Stomach (tissue), 9 donors: ENCODE results near the gene CEBPB. TPM values are rescaled to one million over a fixed set of nuclear protein-coding genes. Genes with fewer than 3 reads are reported as not detected.
A peak's percentile ranks its signal among the peaks of the same experiment; 100 is the strongest.

Source experiments
- DNase-seq, 2 donors: peaks; one replicate each; pipeline versions ENCODE4 v3.0.0 to v3.0.0-alpha.2; 2013 to 2019
- H3K27ac ChIP-seq, 5 donors: fragments of 200-600 bp in 4 of 5; sonication (generic) in 4 of 5; one replicate each; pipeline ENCODE4 v1.5.1; 2013 to 2019; ENCODE audit warnings: mild to moderate bottlenecking in 1 of 5, moderate library complexity in 1 of 5
- H3K27me3 ChIP-seq, 3 donors: fragments of 200-600 bp; sonication (generic); one replicate each; pipeline ENCODE4 v1.5.1; 2017 to 2019; ENCODE audit warnings: mixed run types in 1 of 3
- H3K36me3 ChIP-seq, 4 donors: fragments of 200-600 bp; sonication (generic); 1 replicate in 3 of 4; 2 replicates in 1 of 4; pipeline ENCODE4 v1.5.1; 2016 to 2019
- H3K4me1 ChIP-seq, 4 donors: fragments of 200-600 bp; sonication (generic); one replicate each; pipeline ENCODE4 v1.5.1; 2016 to 2019
- H3K4me3 ChIP-seq, 4 donors: fragments of 200-600 bp; sonication (generic) in 3 of 4; one replicate each; pipeline ENCODE4 v1.5.1; 2016 to 2019; ENCODE audit warnings: mild to moderate bottlenecking in 1 of 4
- H3K9me3 ChIP-seq, 4 donors: fragments of 200-600 bp; sonication (generic); one replicate each; pipeline ENCODE4 v1.5.1; 2016 to 2019
- EP300 ChIP-seq: sonication (generic); formaldehyde crosslinking; IDR thresholded peaks from one replicate; pipeline ENCODE4 v1.6.1; 2017; ENCODE audit warnings: antibody characterized with exemption
- POLR2A ChIP-seq, 4 donors: fragments of 450-650 bp; IDR thresholded peaks; one replicate each; pipeline ENCODE4 v1.6.1; 2016; ENCODE audit warnings: antibody characterized with exemption in 4 of 4, control low read depth in 2 of 4, mild to moderate bottlenecking in 1 of 4, moderate library complexity in 1 of 4
- POLR2AphosphoS5 ChIP-seq, 3 donors: sonication (generic); formaldehyde crosslinking; IDR thresholded peaks; one replicate each; pipeline ENCODE4 v1.6.1; 2016; ENCODE audit warnings: antibody characterized with exemption in 3 of 3
- WGBS, 5 donors: extraction: QIAGEN DNeasy Blood & Tissue Kit in 3 of 5; methylation state at CpG; one replicate each; pipeline versions ENCODE4 v1.1.5 to v1.1.7; 2013 to 2018; 5-methylcytosine and 5-hydroxymethylcytosine counted together
- intact Hi-C: fragments of 100-400 bp; cut with DNase I; formaldehyde crosslinking; loops from one replicate; pipeline ENCODE4 v1.15.1; 2023; ENCODE audit warnings: low total_unique reads
- polyA plus RNA-seq, 3 donors: library from polyadenylated mRNA; stranded (reverse); fragments of 200-250 nt; gene quantifications; one replicate each; pipeline ENCODE4 v1.2.3, GENCODE V29; 2013
- total RNA-seq, 5 donors: library from RNA; depleted of rRNA; stranded (reverse); fragments of >200 nt; gene quantifications; one replicate each; pipeline versions ENCODE4 v1.1.0 to v1.2.3, GENCODE V29; 2014 to 2016
- TF ChIP-seq, protein P1 (sequence below), 7 experiments: fragments of 450-650 bp in 4 of 7; fragments of 200-600 bp in 3 of 7; sonication (generic) in 3 of 7; IDR thresholded peaks; one replicate each; pipeline ENCODE4 v1.5.1; 2016 to 2019; ENCODE audit warnings: antibody characterized with exemption in 7 of 7, control low read depth in 2 of 7, mild to moderate bottlenecking in 1 of 7
- donor health status: healthy with polysubstance abuse.
- donor health status: Bipolar disorder and iron deficiency.
- donor health status: healthy.

CEBPB gene
- total and polyA plus RNA-seq, 8 donors: 21.1 to 200 (median 36.5) TPM

- WGBS, 5 donors: 49 to 66% (median 62%) methylated on average over 9 of the region's 9 CpGs
- Histone ChIP-seq H3K4me3 (no peak overlapping the region), H3K27ac (peak overlapping the region; percentile 5 to 90 (median 62)), H3K4me1 (peaks cover 17 to 48% (median 19%) of the 10 kb centered on the region in 4 donors), H3K9me3 (no peaks in the 10 kb centered on the region), H3K27me3 (no peaks in the 10 kb centered on the region), H3K36me3 (no peaks in the 10 kb centered on the region)
- TF ChIP-seq, protein P1, sequence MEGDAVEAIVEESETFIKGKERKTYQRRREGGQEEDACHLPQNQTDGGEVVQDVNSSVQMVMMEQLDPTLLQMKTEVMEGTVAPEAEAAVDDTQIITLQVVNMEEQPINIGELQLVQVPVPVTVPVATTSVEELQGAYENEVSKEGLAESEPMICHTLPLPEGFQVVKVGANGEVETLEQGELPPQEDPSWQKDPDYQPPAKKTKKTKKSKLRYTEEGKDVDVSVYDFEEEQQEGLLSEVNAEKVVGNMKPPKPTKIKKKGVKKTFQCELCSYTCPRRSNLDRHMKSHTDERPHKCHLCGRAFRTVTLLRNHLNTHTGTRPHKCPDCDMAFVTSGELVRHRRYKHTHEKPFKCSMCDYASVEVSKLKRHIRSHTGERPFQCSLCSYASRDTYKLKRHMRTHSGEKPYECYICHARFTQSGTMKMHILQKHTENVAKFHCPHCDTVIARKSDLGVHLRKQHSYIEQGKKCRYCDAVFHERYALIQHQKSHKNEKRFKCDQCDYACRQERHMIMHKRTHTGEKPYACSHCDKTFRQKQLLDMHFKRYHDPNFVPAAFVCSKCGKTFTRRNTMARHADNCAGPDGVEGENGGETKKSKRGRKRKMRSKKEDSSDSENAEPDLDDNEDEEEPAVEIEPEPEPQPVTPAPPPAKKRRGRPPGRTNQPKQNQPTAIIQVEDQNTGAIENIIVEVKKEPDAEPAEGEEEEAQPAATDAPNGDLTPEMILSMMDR (IDR thresholded peaks at IDR 0.05): no peak
- TF ChIP-seq POLR2A (IDR thresholded peaks at IDR 0.05) (no peak), POLR2AphosphoS5 (IDR thresholded peaks at IDR 0.05) (no peak), EP300 (no peak)
- intact Hi-C loops: no loop called here
- DNase-seq: peak in 1 of 2 donors; percentile 50
Measured at GRCh38 chr20:50163570-50164317, 26.9 kb upstream of the CEBPB start.

DNA sequence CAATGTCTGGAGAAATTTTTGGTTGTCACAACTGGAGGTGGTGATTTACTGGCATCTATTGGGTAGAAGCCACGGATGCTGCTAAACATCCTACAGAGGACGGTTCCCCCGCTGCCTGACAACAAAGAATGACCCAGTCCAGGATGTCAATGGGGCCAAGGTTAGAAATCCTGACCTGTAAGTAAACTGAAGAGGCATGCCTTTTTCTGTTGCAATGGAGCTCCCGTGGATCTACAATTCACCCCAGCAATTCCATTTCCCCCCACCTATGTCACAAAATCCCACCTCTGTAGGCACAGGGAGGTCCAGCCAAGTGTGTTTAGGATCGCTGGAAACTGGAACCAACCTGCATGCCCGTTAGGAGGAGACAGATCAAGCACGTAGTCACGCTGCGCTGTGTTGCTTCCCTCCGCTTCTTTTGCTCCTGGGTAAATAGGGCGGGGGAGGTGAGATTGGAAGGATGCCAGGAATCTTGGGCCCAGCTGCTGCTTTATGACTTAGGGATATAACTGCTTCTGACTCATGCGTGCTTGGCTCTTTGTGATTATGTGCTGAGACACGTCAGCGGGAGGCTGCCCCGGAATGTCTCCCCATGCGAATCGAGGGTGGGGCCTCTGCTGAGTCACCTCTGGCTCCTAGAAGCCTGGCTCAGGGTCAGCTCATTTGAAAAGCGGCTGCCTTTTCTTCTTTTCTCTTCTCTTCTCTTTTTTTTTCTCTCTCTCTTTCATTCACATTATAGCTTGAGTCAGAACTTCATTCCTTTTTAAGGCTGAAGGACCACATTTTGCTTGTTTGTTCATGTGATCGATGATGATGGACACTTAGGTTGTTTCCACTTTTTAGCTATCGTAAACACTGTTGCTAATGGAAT is 24.7 kb upstream of the CEBPB start:
- WGBS, 5 donors: 5 to 11% (median 7%) methylated on average over 20 of the region's 20 CpGs
- TF ChIP-seq EP300: peak; percentile 81
- TF ChIP-seq POLR2AphosphoS5 (IDR thresholded peaks at IDR 0.05): peak; percentile 80 to 96 (median 93)
- no peak for TF ChIP-seq POLR2A (IDR thresholded peaks at IDR 0.05)
- intact Hi-C loops: no loop called here

DNA sequence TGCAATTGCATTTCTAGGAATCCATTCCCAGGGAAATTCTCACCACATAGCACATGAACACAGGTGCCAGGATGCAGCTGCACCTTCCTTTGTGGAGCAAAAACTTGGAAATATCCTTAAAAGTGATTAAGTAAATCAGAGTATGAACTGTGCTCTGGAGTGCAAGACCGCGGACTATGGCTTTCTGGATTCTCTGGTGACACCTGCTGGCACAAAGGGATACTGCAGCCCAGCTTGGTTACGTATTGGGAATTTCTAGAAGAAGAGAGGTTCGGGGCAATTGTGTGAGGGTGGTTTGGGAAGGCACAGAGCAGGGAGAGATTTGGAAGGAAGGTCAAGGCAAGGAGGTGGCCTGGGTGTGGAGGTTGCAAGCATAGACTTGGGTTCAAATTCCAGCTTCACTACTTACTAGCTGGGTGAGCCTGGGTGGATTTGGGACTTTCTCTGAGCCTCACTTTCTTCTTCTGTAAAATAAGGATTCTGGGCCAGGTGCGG is 21.3 kb upstream of the CEBPB start:
- intact Hi-C loops: no loop called here
- TF ChIP-seq EP300: no peak
- no peak for TF ChIP-seq POLR2A (IDR thresholded peaks at IDR 0.05)
- TF ChIP-seq POLR2AphosphoS5 (IDR thresholded peaks at IDR 0.05): peak in 1 of 3 donors; percentile 65
- TF ChIP-seq, protein P1 (IDR thresholded peaks at IDR 0.05): peak in 5 of 7 experiments; percentile 94 to 99 (median 97)
- no peaks in the 10 kb centered on the region for H3K9me3 ChIP-seq

More for the DNA sequence above, 24.7 kb upstream of the CEBPB start:
- peak overlapping the region; percentile 17 to 24 (median 19) for H3K4me3 ChIP-seq
- no peaks in the 10 kb centered on the region for H3K9me3 ChIP-seq
- H3K4me1 ChIP-seq: peaks cover 17 to 53% (median 22%) of the 10 kb centered on the region in 4 donors
- peak overlapping the region; percentile 52 to 90 (median 81) for H3K27ac ChIP-seq
- DNase-seq: peak; percentile 95 to 99
- H3K36me3 ChIP-seq: no peaks in the 10 kb centered on the region
- no peaks in the 10 kb centered on the region for H3K27me3 ChIP-seq

DNA sequence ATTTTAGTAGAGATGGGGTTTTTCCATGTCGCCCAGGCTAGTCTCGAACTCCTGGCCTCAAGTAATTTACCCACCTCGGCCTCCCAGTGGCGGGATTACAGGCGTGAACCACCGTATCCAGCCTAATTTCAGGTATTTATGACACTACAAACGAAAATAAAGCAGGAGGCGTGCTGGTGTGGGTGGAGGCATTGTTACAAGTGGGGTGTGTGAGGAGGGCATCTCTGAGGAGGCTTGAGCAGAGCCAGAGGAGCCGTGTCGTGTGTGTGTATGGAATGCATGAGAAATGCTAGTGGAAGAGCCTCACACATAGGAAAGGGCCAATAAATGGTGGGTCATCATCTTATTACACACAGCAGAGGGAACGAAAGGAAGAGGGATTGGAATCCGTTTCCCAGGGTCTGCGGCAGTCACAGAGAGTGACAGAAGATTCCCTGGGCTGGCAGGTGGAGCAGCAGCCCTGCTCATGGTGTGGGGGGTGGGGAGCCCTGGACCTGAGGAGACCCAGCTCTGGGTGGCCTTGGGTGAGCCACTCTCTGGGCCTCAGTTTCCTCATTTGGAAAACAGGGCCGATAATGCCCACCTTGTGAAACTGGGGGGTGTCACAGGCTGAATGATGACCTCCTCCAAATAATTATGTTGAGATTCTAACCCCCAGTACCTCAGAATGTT is 19.9 kb upstream of the CEBPB start:
- no peaks in the 10 kb centered on the region for H3K9me3 ChIP-seq
- no peaks in the 10 kb centered on the region for H3K36me3 ChIP-seq
- intact Hi-C loops: loop anchor here (10.0 kb wide), 1 partner anchor 186 kb away; the partner anchor contains the start of gene SNAI1
- no peak for DNase-seq
- H3K27me3 ChIP-seq: no peaks in the 10 kb centered on the region
- TF ChIP-seq POLR2AphosphoS5 (IDR thresholded peaks at IDR 0.05): no peak
- no peak for TF ChIP-seq EP300
- TF ChIP-seq POLR2A (IDR thresholded peaks at IDR 0.05): no peak
- TF ChIP-seq, protein P1 (IDR thresholded peaks at IDR 0.05): no peak
- H3K4me1 ChIP-seq: peaks cover 19 to 42% (median 31%) of the 10 kb centered on the region in 4 donors
- H3K4me3 ChIP-seq: no peak overlapping the region
- peak overlapping the region in 2 of 5 donors; percentile 87 to 91 for H3K27ac ChIP-seq
- WGBS, 5 donors: 90 to 94% (median 92%) methylated on average over 14 of the region's 14 CpGs

More for the DNA sequence above, 21.3 kb upstream of the CEBPB start:
- H3K27ac ChIP-seq: no peak overlapping the region
- H3K27me3 ChIP-seq: no peaks in the 10 kb centered on the region
- peak; percentile 88 to 90 for DNase-seq
- 18 to 24% (median 19%) methylated on average over 5 of the region's 5 CpGs for WGBS, 5 donors
- H3K4me3 ChIP-seq: no peak overlapping the region
- H3K4me1 ChIP-seq: peaks cover 22 to 51% (median 36%) of the 10 kb centered on the region in 4 donors
- H3K36me3 ChIP-seq: no peaks in the 10 kb centered on the region
